H1 (cell line): ENCODE measurements around the gene TCAIM. TPM values are rescaled to one million over a fixed set of nuclear protein-coding genes. Genes with fewer than 3 reads are reported as not detected.

Source experiments
- BACH1 ChIP-seq: IDR thresholded peaks from 2 replicates; pipeline ENCODE4 v1.6.1; 2012; ENCODE audit warnings: low read length, improper control_type of control experiment
- CHD1 ChIP-seq: IDR thresholded peaks from 2 replicates; pipeline ENCODE4 v1.6.1; 2012; ENCODE audit warnings: low read depth, low read length, improper control_type of control experiment
- TAF1 ChIP-seq: IDR thresholded peaks from 2 replicates; pipeline ENCODE4 v1.6.1; 2011; ENCODE audit warnings: mild to moderate bottlenecking, low read depth, low read length
- polyA plus RNA-seq, 7 experiments: library from polyadenylated mRNA; depleted of rRNA in 3 of 7; stranded (reverse) in 5 of 7; unstranded in 2 of 7; fragments of >200 nt in 5 of 7; fragments of 200-250 nt in 2 of 7; gene quantifications; 1 replicate in 5 of 7; 2 replicates in 1 of 7; 4 replicates in 1 of 7; pipeline versions ENCODE4 v1.2.1 to v1.2.3, GENCODE V29; 2011 to 2013; ENCODE audit warnings: missing spikeins in 2 of 7, mixed read lengths in 2 of 7
- total RNA-seq: library from RNA; stranded (reverse); fragmentation: NEBNext Ultra II Directional; extraction: Animal tissue kit (Norgen Biotek cat#: 25700); gene quantifications from 2 replicates; pipeline ENCODE4 v1.2.1, GENCODE V29; 2021

Gene TCAIM
- total and polyA plus RNA-seq, 2 of the 8 experiments (the other 6 are each of a cell fraction or from before 2014, with no cell fraction given): 6.9 to 22.1 TPM

DNA sequence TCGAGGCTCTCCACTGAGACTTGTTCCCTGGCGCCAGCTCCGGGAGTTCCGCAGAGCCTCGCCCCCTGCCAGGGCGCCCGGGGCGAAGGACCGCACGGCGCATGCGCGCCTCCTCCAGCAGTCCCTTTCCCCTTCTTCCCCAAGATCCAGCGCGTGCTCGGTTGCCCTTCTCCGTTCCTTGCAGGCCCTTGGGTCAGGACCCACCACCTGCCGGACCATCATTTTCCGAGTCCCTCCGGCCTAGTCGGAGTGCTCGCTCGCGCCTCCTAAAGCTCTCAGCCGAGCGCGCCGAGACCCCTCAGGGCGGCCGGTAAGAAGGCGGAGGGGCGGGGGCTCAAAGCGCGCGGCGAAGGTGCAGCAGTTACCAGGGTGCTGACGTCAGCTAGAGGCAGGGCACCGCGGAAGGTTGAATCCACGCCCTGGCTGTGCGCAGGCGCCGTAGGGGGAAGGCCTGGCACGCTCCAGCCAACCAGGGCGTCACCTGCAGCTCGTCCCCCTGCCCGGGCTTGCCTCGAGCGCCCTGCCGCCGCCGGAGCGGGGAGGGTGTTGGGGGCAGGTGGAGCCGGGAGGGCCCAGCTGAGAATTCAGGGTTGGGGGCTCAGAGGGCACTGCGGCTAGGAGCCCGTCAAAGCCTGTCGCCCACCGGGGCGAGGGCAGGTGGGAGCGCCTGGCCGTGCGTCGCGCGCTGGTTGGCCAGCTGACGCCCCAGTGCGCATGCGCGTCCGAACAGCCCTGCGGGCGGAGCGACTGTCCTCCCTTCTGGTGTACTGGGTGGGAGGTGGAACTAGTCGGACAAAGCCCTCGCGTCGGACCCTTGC is at the start of gene TCAIM (continued):
- TF ChIP-seq TAF1 (peak; percentile 68), BACH1 (peak; percentile 66), CHD1 (no peak)
